ENCODE measurements around the gene CEP44.
"Not testable (repeated sequence)": the region's sequence is repeated elsewhere in the genome, so short reads cannot be mapped to it uniquely, and the experiment has no call there.

CEP44 gene

DNA sequence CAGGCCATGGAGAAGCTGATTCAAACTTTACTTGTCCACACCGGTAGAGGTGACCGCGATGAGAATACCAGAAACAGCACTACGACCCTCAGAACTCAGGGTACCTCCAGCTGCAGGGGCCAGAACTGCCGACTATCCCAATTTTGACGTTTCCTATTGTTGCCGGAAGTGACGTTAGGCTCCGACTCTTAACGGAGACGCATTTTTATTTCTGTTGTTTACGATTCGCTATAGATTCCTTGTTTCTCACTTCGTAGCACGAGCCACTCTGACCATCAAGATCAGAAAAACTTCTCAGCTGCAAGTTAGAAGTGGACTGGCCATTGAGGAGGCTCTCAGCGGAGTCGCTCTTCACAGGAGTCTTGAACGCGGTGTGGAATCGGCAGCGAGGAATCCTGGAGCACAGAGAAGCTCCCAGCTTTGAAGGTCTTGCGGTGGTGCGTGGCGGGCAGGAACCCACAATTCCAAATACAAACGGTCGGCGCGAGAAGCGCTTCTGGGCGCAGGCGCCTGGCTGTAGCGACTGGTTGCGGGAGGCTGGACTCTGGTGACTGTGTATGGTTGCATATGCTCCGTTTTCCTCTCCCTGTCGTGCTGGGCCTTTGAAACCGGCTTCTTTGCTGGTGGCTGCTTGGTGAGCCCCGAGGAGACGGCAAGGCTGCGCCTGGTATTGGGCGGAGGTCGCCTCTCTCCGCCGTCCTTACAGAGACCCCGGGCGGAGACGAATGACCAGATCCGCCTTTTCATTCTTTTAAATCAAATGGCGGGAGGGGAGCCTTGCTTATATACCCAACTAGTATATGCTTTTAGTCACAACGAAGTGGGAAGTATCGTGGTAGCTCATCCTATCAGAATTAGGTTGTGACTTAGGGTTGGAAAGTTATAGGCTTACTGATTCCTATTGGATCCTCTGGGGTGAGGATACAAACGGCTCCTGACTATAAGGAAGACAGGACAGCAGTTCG lies at the start of gene CEP44, which contains the start of gene FBXO8:
CEP44 (plus strand) TSS at position 405 of the 965 bp plus-strand sequence. CDS start 15,211 bp downstream, outside the sequence.
FBXO8 (minus strand) TSS at position 161 of the 965 bp plus-strand sequence. CDS start 20,575 bp downstream, outside the sequence.
- peak; percentile 40 for TF ChIP-seq POLR2A (IDR thresholded peaks at IDR 0.05; ENCODE audit: low read depth, low read length)
- peak; percentile 15 for DNase-seq (ENCODE audit: insufficient read length, low spot score)
- FAIRE-seq, result peak; percentile 77

- DNase-seq (ENCODE audit: insufficient read length, low spot score) (no peak), FAIRE-seq (no peak)
- TF ChIP-seq POLR2A (IDR thresholded peaks at IDR 0.05; ENCODE audit: low read depth, low read length), result no peak
Measured at GRCh38 chr4:174236359-174236758, 47.4 kb upstream of the CEP44 start.

- no peak for TF ChIP-seq POLR2A (IDR thresholded peaks at IDR 0.05; ENCODE audit: low read depth, low read length)
- FAIRE-seq, result no peak
Measured at GRCh38 chr4:174241162-174241561, 42.5 kb upstream of the CEP44 start.

GRCh38 chr4:174244441-174244840 lies 39.3 kb upstream of the CEP44 start:
- DNase-seq (ENCODE audit: insufficient read length, low spot score) (no peak), FAIRE-seq (no peak)
- no peak for TF ChIP-seq POLR2A (IDR thresholded peaks at IDR 0.05; ENCODE audit: low read depth, low read length)

More at GRCh38 chr4:174241162-174241561, 42.5 kb upstream of the CEP44 start:
- no peak for DNase-seq (ENCODE audit: insufficient read length, low spot score)

GRCh38 chr4:174245714-174246113 lies 38.0 kb upstream of the CEP44 start:
- DNase-seq (ENCODE audit: insufficient read length, low spot score) (no peak), FAIRE-seq (no peak)
- no peak for TF ChIP-seq POLR2A (IDR thresholded peaks at IDR 0.05; ENCODE audit: low read depth, low read length)

GRCh38 chr4:174248407-174248806 lies 35.3 kb upstream of the CEP44 start:
- FAIRE-seq (no peak), DNase-seq (ENCODE audit: insufficient read length, low spot score) (no peak)
- TF ChIP-seq POLR2A (IDR thresholded peaks at IDR 0.05; ENCODE audit: low read depth, low read length), result no peak

GRCh38 chr4:174252412-174252811 lies 31.3 kb upstream of the CEP44 start:
- FAIRE-seq, result no peak
- DNase-seq (ENCODE audit: insufficient read length, low spot score), result no peak
- TF ChIP-seq POLR2A (IDR thresholded peaks at IDR 0.05; ENCODE audit: low read depth, low read length), result no peak

- no peak for FAIRE-seq
- DNase-seq (ENCODE audit: insufficient read length, low spot score), result no peak
- TF ChIP-seq POLR2A (IDR thresholded peaks at IDR 0.05; ENCODE audit: low read depth, low read length), result no peak
Measured at GRCh38 chr4:174254613-174255012, 29.1 kb upstream of the CEP44 start.

GRCh38 chr4:174255374-174255773 lies 28.3 kb upstream of the CEP44 start:
- DNase-seq (ENCODE audit: insufficient read length, low spot score) (no peak), FAIRE-seq (no peak)
- no peak for TF ChIP-seq POLR2A (IDR thresholded peaks at IDR 0.05; ENCODE audit: low read depth, low read length)

- FAIRE-seq (no peak), DNase-seq (ENCODE audit: insufficient read length, low spot score) (no peak)
- no peak for TF ChIP-seq POLR2A (IDR thresholded peaks at IDR 0.05; ENCODE audit: low read depth, low read length)
Measured at GRCh38 chr4:174255786-174256185, 27.9 kb upstream of the CEP44 start.

- TF ChIP-seq POLR2A (IDR thresholded peaks at IDR 0.05; ENCODE audit: low read depth, low read length), result no peak
- DNase-seq (ENCODE audit: insufficient read length, low spot score) (no peak), FAIRE-seq (no peak)
Measured at GRCh38 chr4:174256277-174256713, 27.4 kb upstream of the CEP44 start.

DNA sequence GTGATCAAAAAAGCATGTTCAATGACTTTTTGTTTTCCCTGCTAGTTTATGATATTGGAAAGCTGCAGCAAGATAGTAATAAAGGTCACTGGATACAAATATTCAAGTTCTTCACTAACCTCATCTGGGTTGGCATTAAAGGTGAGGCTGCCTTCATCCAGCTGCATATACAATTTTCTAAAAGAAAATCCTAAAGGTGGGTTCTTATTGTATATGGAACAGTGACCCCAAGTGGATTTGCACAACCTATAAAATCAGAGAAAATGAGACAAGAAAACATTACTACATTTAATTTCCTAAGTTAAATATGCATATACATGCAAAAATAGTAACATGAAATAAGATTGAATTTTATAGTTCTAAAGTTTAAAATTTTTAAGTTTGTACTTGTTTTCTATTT lies 24.1 kb upstream of the CEP44 start:
- FAIRE-seq, result no peak
- no peak for TF ChIP-seq POLR2A (IDR thresholded peaks at IDR 0.05; ENCODE audit: low read depth, low read length)
- DNase-seq (ENCODE audit: insufficient read length, low spot score), result no peak

- no peak for TF ChIP-seq POLR2A (IDR thresholded peaks at IDR 0.05; ENCODE audit: low read depth, low read length)
- FAIRE-seq, result no peak
- no peak for DNase-seq (ENCODE audit: insufficient read length, low spot score)
Measured at GRCh38 chr4:174260099-174260498, 23.6 kb upstream of the CEP44 start.

DNA sequence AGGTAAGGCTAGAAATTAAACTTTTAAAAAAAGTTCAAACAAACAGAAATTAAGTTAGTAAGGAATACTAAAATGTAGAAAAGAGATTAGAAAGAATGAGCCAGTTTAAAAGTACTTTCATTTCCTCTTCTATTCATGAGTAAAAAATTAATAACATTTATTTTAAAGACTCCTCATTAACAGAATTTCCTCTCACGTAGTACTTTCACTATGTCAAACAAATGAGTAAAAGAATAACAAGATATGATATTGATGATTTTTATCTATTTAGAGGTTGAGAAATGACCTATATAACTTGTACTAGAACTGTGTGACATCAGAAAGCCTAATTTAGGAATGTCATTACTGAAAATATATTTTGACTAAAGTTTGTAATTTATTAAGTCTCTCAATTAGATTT lies 22.3 kb upstream of the CEP44 start:
- not testable (repeated sequence) for FAIRE-seq

More for the DNA sequence above, 22.3 kb upstream of the CEP44 start:
- DNase-seq (ENCODE audit: insufficient read length, low spot score), result not testable (repeated sequence)

Measured in H54 (cell line).